ENCODE data around the gene ADGRA1.

DNA sequence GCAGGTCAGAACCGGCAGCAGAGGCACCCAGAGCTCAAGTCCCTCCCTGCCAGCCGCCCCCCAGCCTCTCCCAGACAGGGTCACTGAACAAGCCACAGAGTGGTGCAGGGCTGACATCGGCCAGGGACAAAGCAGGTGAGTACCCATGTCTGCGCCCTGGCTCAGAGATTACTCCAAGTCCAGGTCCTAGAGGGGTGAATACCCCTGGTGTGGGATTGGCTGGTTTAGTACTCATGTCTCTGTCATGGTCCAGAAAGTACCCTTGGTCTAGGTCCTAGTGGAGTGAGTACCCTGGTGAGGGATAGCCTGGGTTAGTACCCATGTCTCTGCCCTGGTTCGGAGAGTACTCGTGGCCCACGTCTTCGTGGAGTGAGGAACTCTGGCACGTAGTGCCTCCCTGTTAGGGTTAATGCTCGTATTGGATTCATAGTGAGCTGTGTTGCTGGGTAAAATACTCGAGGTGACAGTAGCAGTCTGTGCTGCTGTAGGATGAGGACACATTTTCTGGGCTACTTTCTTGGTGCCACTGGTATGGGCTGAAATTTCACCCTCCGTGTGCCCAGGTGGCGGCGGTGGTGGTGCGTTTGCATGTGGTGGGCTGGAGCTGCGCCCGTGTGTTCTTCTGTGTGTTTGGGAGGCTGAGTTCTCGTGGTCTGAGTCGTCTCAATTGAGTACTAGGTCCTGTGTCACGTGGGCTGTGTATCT, 46.8 kb downstream of the ADGRA1 start:
- TF ChIP-seq EZH2 (IDR thresholded peaks at IDR 0.05; ENCODE audit: borderline replicate concordance, low read length): no peak
- TF ChIP-seq, protein P1, sequence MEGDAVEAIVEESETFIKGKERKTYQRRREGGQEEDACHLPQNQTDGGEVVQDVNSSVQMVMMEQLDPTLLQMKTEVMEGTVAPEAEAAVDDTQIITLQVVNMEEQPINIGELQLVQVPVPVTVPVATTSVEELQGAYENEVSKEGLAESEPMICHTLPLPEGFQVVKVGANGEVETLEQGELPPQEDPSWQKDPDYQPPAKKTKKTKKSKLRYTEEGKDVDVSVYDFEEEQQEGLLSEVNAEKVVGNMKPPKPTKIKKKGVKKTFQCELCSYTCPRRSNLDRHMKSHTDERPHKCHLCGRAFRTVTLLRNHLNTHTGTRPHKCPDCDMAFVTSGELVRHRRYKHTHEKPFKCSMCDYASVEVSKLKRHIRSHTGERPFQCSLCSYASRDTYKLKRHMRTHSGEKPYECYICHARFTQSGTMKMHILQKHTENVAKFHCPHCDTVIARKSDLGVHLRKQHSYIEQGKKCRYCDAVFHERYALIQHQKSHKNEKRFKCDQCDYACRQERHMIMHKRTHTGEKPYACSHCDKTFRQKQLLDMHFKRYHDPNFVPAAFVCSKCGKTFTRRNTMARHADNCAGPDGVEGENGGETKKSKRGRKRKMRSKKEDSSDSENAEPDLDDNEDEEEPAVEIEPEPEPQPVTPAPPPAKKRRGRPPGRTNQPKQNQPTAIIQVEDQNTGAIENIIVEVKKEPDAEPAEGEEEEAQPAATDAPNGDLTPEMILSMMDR (conservative IDR thresholded peaks at IDR 0.05 in 1 of 2, IDR thresholded peaks at IDR 0.05 in 1 of 2; ENCODE audit: extremely low read depth in 1 of 2, insufficient read depth in 1 of 2, low read depth in 1 of 2, low read length in 2 of 2): no peak

All from mammary epithelial cell (primary cell).